MM.1S (cell line): ENCODE results near the gene MTSS2.

Experiments used
- CTCF ChIP-seq: fragments of 300-600 bp; sonication (generic); IDR thresholded peaks from 2 replicates; pipeline ENCODE4 v1.5.1; 2016; ENCODE audit warnings: antibody characterized with exemption, low read length, mixed read lengths
- EZH2phosphoT487 ChIP-seq: fragments of 300-600 bp; sonication (generic); IDR thresholded peaks from 2 replicates; pipeline ENCODE4 v1.6.1; 2018; ENCODE audit warnings: antibody characterized with exemption, low read length

- no peak for TF ChIP-seq CTCF
- no peak for TF ChIP-seq EZH2phosphoT487
Measured at GRCh38 chr16:70661918-70662641, 23.8 kb downstream of the MTSS2 start.
